ENCODE results near the gene ALOX12. TPM values are rescaled to one million over a fixed set of nuclear protein-coding genes. Genes with fewer than 3 reads are reported as not detected.
A peak's percentile ranks its signal among the peaks of the same experiment; 100 is the strongest.
"Not testable (repeated sequence)": the region's sequence is repeated elsewhere in the genome, so short reads cannot be mapped to it uniquely, and the experiment has no call there.

ALOX12 gene
- total RNA-seq, 1 experiment from 2014 or later, result not detected

DNA sequence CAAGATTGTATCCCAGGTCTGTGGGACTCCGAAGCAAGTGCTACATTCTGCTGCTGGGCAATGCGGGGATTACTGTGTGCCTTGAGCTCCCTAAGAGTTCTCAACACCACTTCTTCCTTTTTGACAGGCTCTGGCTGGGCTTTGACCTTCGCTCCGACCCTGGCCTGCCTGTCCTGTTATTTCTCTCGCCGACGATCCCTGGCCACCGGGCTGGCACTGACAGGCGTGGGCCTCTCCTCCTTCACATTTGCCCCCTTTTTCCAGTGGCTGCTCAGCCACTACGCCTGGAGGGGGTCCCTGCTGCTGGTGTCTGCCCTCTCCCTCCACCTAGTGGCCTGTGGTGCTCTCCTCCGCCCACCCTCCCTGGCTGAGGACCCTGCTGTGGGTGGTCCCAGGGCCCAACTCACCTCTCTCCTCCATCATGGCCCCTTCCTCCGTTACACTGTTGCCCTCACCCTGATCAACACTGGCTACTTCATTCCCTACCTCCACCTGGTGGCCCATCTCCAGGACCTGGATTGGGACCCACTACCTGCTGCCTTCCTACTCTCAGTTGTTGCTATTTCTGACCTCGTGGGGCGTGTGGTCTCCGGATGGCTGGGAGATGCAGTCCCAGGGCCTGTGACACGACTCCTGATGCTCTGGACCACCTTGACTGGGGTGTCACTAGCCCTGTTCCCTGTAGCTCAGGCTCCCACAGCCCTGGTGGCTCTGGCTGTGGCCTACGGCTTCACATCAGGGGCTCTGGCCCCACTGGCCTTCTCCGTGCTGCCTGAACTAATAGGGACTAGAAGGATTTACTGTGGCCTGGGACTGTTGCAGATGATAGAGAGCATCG is 42.4 kb downstream of the ALOX12 start:
- no peaks in the 10 kb centered on the region for H3K36me3 ChIP-seq
- no peak overlapping the region for H3K4me3 ChIP-seq
- H3K4me1 ChIP-seq (replicated peaks), result peaks cover 15% of the 10 kb centered on the region
- no peak for DNase-seq (ENCODE audit: low read depth in 1 of 2, low spot score in 2 of 2)
- peaks cover 7% of the 10 kb centered on the region for H3K27me3 ChIP-seq (replicated peaks)
- no peak overlapping the region for H3K27ac ChIP-seq
- H3K9me3 ChIP-seq (replicated peaks), result no peaks in the 10 kb centered on the region

DNA sequence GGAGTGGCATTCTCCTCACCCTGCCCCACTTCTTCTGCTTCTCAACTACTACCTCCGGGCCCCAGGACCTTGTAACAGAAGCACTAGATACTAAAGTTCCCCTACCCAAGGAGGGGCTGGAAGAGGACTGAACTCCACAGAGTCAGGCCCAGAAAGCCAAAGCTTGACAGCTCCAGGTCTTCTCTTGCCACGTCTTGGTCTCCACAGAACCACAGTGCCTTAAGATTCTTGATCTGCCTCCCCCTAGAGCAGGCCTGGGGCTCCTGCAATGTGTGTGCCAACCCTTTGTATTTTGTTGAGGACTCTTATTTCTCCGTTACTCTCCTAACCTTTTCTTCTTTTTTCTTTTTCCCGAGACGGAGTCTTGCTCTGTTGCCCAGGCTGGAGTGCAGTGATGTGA is 44.0 kb downstream of the ALOX12 start:
- peaks cover 19% of the 10 kb centered on the region for H3K27me3 ChIP-seq (replicated peaks)
- peaks cover 21% of the 10 kb centered on the region for H3K4me1 ChIP-seq (replicated peaks)
- H3K4me3 ChIP-seq, result no peak overlapping the region
- H3K9me3 ChIP-seq (replicated peaks), result no peaks in the 10 kb centered on the region
- H3K36me3 ChIP-seq, result no peaks in the 10 kb centered on the region
- DNase-seq (ENCODE audit: low read depth in 1 of 2, low spot score in 2 of 2), result no peak
- H3K27ac ChIP-seq, result no peak overlapping the region

DNA sequence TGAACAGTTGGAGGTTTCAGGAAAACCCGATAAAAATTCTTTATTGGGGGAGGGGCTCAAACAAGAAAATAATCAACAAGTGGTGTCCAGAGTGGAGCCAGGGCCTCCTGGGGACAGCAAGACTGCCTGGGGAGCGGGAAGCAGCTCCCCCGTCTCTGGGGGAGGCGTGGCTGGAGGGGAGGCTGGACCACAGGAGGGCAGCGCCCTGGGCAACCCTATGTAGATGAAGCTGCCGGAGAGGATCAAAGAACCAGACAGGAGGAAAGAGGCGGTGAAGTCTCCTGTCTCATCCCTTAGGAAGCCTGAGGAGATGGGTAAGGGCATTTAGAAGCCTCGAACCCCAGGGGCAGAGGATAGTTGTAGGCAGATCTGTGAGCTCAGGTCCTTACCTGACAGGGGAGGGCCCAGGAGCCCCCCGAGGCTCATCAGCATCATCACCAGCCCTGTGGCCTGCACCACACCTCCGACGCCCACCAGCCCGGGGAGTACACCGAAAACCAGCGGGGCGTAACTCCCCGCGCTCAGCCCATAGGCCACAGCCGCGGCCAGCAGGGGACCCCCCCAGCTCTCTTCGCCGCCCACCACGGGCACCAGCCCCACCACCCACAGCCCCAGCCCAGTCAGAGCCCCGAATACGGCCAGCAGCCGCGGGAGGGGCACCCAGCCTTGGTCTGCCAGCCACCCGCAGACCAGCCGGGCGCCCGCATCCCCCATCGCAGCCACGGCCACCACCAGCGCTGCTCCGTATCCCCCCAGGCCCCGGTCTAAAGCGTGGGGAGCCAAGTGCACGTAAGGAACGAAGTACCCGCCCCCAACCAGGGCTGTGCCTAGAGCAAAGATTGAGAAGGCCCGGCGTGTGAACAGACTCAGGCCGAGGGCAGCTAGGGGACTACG is 46.0 kb downstream of the ALOX12 start:
- Histone ChIP-seq H3K4me1 (replicated peaks) (peaks cover 10% of the 10 kb centered on the region), H3K36me3 (no peaks in the 10 kb centered on the region), H3K27me3 (replicated peaks) (peaks cover 19% of the 10 kb centered on the region), H3K4me3 (no peak overlapping the region), H3K27ac (no peak overlapping the region), H3K9me3 (replicated peaks) (no peaks in the 10 kb centered on the region)
- no peak for DNase-seq (ENCODE audit: low read depth in 1 of 2, low spot score in 2 of 2)

DNA sequence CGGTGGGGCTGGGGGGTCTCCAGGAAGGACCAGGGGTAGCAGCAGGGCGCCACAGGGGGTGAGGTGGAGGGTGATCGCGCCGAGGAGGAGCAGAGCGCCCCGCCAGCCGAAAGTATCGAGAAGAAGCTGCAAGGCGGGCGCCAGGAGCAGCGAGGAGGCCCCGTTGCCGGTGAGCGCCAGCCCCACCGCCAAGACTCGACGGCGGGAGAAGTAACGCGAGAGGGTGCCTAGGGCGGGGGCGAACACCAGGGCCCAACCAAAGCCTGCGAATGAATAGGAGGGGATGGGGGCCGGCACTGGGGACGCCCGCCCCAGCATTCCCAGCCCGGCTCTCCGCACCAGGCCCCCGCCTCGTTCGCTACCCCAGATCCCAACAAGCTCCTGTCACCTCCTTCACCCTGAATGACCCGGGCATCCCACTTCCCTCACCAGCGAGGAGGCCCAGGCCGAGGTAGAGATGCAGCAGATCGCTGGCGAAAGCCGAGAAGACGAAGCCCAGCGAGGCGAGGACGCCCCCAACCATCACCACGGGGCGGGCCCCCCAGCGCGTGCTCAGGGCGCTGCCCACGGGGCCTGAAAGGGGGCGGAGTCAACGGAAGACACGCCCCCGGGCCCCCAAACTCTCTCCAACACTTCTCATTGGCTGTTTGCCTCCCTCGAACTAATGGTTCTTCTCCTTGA is 46.8 kb downstream of the ALOX12 start:
- H3K27ac ChIP-seq, result no peak overlapping the region
- H3K9me3 ChIP-seq (replicated peaks), result no peaks in the 10 kb centered on the region
- peaks cover 19% of the 10 kb centered on the region for H3K27me3 ChIP-seq (replicated peaks)
- no peaks in the 10 kb centered on the region for H3K36me3 ChIP-seq
- DNase-seq (ENCODE audit: low read depth in 1 of 2, low spot score in 2 of 2), result no peak
- no peak overlapping the region for H3K4me3 ChIP-seq
- H3K4me1 ChIP-seq (replicated peaks), result peaks cover 10% of the 10 kb centered on the region

DNA sequence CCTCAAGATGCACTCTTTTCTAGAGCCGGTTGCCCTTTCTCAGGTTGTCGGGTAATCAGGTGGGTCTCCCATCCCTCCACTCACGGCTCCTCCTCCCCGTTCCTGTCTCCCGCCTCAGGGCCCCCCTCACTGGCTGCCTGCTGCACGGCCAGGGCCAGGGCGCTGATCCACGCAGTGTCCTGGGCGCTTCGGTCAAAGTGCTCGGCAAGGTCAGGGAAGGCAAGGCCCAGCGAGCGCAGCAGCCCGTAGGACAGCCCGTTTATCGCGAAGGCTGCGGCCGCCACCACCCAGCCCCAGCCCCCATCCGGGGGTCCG is 47.3 kb downstream of the ALOX12 start:
- Histone ChIP-seq H3K27me3 (replicated peaks) (peaks cover 19% of the 10 kb centered on the region), H3K4me1 (replicated peaks) (peaks cover 10% of the 10 kb centered on the region), H3K4me3 (peak overlapping the region; percentile 8; the same call in 1 of the 2 replicates), H3K27ac (no peak overlapping the region), H3K9me3 (replicated peaks) (no peaks in the 10 kb centered on the region), H3K36me3 (no peaks in the 10 kb centered on the region)
- no peak for DNase-seq (ENCODE audit: low read depth in 1 of 2, low spot score in 2 of 2)

DNA sequence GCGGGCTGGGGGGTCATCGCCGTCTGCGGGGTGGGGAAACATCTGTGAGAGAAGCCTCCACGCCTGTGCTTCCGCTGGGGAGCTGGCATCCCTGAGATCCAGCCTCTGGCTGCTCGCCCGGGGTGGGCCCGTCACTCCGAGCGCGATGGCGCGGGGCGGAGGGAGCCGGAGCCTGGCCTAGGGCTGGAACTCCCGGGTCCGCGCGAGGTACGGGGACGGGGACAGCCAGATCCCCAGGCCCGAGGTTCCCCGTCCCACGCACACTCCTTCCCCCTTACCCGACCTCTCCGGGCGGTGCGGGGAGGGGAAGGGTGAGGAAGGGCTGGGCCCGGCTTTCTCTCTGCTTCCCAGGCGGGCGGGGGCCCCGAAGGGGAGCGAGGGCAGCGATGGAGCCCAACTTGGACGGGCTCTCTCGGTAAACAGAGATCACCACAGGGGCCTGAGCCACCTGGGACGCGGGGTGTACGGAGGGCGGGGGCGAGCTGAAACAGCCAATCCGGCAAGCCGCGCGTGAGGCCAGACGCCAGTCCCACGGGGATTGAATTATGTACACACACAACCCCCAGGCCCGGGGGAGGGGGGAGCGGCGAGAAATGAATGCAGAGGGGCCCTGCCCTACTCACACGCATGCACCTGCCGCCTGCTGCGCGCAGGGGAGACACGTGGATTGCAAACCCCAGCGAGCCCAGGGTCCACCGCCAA is 47.8 kb downstream of the ALOX12 start, which contains the start of gene SLC16A11:
SLC16A11 (minus strand) TSS at position 596 of the 702 bp plus-strand sequence; CDS start at position 17, 579 bp downstream.
- peak within 1 kb of the TSS; percentile 8; the same call in 1 of the 2 replicates for H3K4me3 ChIP-seq
- peaks cover 10% of the 10 kb centered on the region for H3K4me1 ChIP-seq (replicated peaks)
- no peaks in the 10 kb centered on the region for H3K36me3 ChIP-seq
- H3K27ac ChIP-seq, result no peak within 1 kb of the TSS
- H3K27me3 ChIP-seq (replicated peaks), result peaks cover 19% of the 10 kb centered on the region
- H3K9me3 ChIP-seq (replicated peaks), result no peaks in the 10 kb centered on the region
- no peak for DNase-seq (ENCODE audit: low read depth in 1 of 2, low spot score in 2 of 2)

DNA sequence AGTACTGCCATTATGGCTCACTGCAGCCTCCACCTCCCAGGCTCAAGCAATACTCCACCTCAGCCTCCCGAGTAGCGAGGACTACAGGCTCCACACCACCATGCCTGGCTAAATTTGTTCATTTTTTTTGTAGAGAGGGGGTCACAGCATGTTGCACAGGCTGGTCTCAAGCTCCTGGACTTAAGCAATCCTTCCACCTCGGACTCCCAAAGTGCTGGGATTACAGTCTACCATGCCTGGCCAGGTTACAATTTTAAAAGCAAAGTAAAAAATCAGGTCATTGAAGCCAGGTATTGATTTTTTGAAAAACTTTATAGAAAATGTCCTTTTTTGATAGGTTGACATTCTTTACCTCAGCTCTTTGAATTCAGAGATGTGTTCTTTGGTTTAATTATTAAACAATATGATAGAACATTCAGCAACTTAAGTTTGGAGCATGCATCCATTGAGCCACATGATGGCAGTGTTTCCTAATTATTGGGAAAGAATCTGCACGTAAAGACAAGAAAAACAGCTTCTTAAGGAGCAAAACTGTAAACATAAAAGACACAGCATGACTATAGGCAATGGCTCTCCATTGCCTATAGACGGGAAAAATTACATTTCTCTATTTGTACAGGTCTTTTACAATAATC is 49.8 kb downstream of the ALOX12 start:
- Histone ChIP-seq H3K4me3 (no peak overlapping the region), H3K27ac (no peak overlapping the region), H3K36me3 (no peaks in the 10 kb centered on the region), H3K27me3 (replicated peaks) (peaks cover 19% of the 10 kb centered on the region), H3K9me3 (replicated peaks) (no peaks in the 10 kb centered on the region), H3K4me1 (replicated peaks) (peaks cover 16% of the 10 kb centered on the region)
- peak in 1 of 2 experiments; percentile 43 for DNase-seq (ENCODE audit: low read depth in 1 of 2, low spot score in 2 of 2)

DNA sequence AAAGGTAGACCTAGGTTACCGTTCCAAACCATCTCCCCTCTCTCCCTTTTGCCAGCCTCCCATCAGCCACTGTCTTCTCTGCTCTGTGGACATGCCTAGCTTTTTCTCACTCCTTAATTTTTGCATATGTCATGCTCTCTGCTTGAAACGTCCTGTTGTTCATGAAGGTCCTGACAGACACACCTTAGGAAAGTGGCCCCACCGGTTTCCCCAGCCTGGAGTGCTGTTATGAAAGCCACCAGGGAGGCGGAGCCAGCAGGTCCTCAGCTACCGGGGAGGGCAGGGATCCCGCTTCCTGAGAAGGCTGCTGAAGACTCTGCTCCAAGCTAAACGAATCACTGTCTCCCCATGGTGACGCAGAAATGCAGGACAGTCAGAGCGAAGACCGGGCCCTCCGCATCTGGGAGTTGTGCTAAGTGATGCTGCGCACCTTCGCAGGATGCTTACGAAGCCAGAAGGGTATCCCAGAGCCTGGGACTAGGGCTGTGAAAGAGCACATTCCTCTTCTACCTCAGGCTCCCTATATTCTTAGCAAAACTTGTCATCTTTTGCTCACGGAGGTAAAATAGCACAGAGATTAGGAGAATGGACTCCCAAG is 50.4 kb downstream of the ALOX12 start:
- Histone ChIP-seq H3K4me1 (replicated peaks) (peaks cover 16% of the 10 kb centered on the region), H3K36me3 (no peaks in the 10 kb centered on the region), H3K4me3 (no peak overlapping the region), H3K9me3 (replicated peaks) (no peaks in the 10 kb centered on the region), H3K27me3 (replicated peaks) (peaks cover 19% of the 10 kb centered on the region), H3K27ac (no peak overlapping the region)
- DNase-seq (ENCODE audit: low read depth in 1 of 2, low spot score in 2 of 2), result no peak

DNA sequence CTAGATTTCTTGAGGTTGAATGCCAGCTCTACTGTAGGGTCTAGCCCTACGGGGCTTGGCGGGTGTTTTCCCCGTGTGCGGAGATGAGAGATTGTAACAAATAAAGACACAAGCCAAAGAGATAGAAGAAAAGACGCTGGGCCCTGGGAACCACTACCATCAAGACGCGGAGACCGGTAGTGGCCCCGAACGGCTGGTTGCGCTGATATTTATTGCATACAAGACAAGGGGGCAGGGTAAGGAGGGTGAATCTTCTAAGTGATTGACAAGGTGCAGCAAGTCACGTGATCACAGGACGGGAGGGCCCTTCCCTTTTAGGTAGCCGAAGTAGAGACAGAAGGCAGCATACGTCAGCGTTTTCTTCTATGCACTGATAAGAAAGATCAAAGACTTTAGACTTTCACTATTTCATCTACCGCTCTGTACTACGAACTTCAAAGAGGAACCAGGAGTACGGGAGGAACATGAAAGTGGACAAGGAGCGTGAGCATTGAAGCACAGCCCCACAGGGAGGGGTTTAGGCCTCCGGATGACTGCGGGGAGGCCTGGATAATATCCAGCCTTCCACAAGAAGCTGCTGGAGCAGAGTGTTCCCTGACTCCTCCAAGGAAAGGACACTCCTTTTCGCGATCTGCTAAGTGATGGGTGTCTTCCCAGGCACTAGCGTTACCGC is 51.0 kb downstream of the ALOX12 start:
- not testable (repeated sequence) for H3K4me3 ChIP-seq; H3K27ac ChIP-seq; H3K9me3 ChIP-seq (replicated peaks); DNase-seq (ENCODE audit: low read depth in 1 of 2, low spot score in 2 of 2); H3K36me3 ChIP-seq
- H3K27me3 ChIP-seq (replicated peaks), result peaks cover 19% of the 10 kb centered on the region
- peaks cover 16% of the 10 kb centered on the region for H3K4me1 ChIP-seq (replicated peaks)

DNA sequence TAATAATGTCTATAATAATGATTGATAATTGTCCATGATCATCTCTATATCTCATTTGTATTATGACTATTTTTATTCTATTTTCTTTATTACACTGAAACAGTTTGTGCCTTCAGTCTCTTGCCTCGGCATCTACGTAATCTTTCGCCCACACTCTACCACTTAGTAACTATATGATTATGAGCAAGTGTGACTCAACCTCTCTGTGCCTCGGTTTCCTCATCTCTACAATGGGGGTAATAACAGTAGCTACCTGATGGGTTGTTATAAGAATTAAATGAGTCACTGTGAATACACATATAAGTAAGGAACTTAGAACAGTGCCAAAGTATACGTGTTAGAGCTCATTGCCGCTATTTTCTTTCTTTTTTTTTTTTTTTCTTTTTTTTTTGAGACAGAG is 51.7 kb downstream of the ALOX12 start:
- H3K9me3 ChIP-seq (replicated peaks), result no peaks in the 10 kb centered on the region
- peaks cover 16% of the 10 kb centered on the region for H3K4me1 ChIP-seq (replicated peaks)

DNA sequence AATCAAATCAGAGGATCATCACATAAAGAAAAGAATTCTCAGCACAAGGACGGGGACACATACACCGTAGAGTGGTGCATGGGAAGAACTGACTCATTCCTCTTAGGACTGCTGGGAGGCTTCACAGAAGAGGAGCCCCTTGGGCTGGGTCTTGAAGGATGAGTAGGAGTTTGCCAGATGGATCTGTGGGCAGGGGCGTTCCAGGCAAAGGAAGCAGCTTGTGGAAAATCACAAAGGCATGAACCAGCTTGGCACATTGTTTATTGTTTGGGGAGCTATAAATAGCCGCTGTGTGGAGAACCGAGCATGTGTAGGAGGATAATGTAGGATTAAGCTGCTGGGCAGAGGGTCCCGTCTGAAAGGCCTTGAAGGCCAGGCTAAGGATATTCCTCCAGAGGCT is 53.1 kb downstream of the ALOX12 start:
- no peak for DNase-seq (ENCODE audit: low read depth in 1 of 2, low spot score in 2 of 2)
- Histone ChIP-seq H3K27ac (no peak overlapping the region), H3K4me1 (replicated peaks) (peaks cover 5% of the 10 kb centered on the region; the same call in 1 of the 2 replicates), H3K9me3 (replicated peaks) (no peaks in the 10 kb centered on the region), H3K27me3 (replicated peaks) (peaks cover 5% of the 10 kb centered on the region), H3K4me3 (no peak overlapping the region), H3K36me3 (no peaks in the 10 kb centered on the region)

More for the DNA sequence above, 51.7 kb downstream of the ALOX12 start:
- Histone ChIP-seq H3K4me3 (no peak overlapping the region), H3K27ac (no peak overlapping the region), H3K36me3 (no peaks in the 10 kb centered on the region), H3K27me3 (replicated peaks) (peaks cover 19% of the 10 kb centered on the region)
- no peak for DNase-seq (ENCODE audit: low read depth in 1 of 2, low spot score in 2 of 2)

DNA sequence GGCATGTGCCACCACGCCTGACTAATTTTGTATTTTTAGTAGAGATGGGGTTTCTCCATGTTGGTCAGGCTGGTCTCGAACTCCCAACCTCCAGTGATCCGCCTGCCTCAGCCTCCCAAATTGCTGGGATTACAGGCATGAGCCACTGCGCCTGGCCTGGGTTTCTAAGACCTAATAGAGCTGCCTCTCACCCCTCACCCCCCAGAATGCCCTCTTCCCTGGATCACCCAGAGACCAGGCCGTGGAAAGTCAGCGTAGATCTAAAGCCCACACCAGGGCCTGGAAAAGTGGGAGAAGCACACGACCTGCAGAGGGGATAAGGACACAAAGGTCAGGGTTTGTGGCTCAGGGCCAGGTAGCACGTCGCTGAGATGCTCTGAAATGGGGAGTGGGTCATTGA is 54.7 kb downstream of the ALOX12 start:
- H3K27me3 ChIP-seq (replicated peaks); H3K27ac ChIP-seq; H3K4me3 ChIP-seq; H3K4me1 ChIP-seq (replicated peaks); H3K9me3 ChIP-seq (replicated peaks); DNase-seq (ENCODE audit: low read depth in 1 of 2, low spot score in 2 of 2); H3K36me3 ChIP-seq: not testable (repeated sequence)

Data from SJSA1 (cell line).